ENCODE measurements around the gene IL5.

DNA sequence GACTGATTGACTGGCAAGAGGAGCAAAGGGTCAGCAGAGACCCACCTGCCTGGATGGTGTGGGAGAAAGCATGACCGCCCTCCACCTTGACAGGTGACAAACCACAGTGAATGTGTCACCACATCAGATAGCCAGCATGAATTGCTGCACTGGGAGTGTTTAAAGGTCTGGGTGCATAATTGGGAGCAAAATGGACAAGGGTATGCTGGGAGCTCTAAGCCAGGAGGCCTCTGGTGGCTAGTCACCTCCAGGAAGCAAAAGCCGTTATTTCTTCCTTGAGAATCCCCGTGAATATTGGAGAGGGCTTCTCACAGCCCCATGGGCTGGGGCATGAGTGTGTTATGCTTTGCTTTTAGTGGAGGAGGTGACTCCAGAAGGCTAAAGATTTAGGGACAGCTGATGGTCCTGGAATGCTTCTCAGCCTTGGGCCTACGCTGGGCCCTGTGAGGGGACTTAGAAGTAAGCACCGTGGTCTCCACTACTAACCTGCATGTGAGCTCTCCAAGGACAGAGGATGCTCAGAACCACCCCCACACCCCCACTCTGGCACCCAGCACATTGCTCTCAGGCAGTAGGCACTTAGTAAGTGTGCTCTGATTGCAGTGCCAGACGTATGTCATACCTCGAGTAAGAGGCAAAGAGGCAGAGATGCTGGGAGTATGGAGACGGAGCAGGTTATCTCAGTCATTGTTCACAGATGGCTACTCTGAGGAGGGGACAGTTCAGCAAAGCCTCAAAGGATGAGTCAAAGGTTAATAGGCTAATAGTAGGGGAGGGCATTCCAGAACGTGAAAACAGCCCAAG lies 43.7 kb downstream of the IL5 start:
- TF ChIP-seq, protein P1, sequence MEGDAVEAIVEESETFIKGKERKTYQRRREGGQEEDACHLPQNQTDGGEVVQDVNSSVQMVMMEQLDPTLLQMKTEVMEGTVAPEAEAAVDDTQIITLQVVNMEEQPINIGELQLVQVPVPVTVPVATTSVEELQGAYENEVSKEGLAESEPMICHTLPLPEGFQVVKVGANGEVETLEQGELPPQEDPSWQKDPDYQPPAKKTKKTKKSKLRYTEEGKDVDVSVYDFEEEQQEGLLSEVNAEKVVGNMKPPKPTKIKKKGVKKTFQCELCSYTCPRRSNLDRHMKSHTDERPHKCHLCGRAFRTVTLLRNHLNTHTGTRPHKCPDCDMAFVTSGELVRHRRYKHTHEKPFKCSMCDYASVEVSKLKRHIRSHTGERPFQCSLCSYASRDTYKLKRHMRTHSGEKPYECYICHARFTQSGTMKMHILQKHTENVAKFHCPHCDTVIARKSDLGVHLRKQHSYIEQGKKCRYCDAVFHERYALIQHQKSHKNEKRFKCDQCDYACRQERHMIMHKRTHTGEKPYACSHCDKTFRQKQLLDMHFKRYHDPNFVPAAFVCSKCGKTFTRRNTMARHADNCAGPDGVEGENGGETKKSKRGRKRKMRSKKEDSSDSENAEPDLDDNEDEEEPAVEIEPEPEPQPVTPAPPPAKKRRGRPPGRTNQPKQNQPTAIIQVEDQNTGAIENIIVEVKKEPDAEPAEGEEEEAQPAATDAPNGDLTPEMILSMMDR (IDR thresholded peaks at IDR 0.05 in 8 of 11, conservative IDR thresholded peaks at IDR 0.05 in 3 of 11): no peak
- no peak for TF ChIP-seq POLR2AphosphoS5 (IDR thresholded peaks at IDR 0.05)

Data from spleen (tissue), 7 donors.